Ovary (tissue), 9 donors: ENCODE measurements around the gene FAR2. TPM values are rescaled to one million over a fixed set of nuclear protein-coding genes. Genes with fewer than 3 reads are reported as not detected.

Experiments used
- DNase-seq, 5 donors: peaks; one replicate each; pipeline ENCODE4 v3.0.0-alpha.2; 2019 to 2020
- H3K27ac ChIP-seq, 2 donors: fragments of 200-600 bp; one replicate each; pipeline versions ENCODE4 v1.5.1 to v1.8.0; 2019 to 2022
- H3K27me3 ChIP-seq: fragments of 200-600 bp; one replicate; pipeline ENCODE4 v1.8.0; 2022
- H3K36me3 ChIP-seq: fragments of 200-600 bp; sonication (generic); one replicate; pipeline ENCODE4 v1.5.1; 2019
- H3K4me1 ChIP-seq: one replicate; pipeline ENCODE4 v1.8.1; 2013; ENCODE audit warnings: mild to moderate bottlenecking, moderate library complexity; ENCODE audit not compliant: insufficient read depth
- H3K4me3 ChIP-seq: fragments of 200-600 bp; sonication (generic); one replicate; pipeline ENCODE4 v1.5.1; 2017
- H3K9me3 ChIP-seq, 2 donors: fragments of 200-600 bp in 1 of 2; sonication (generic) in 1 of 2; one replicate each; pipeline versions ENCODE4 v1.5.1 to v1.8.1; 2013 to 2019; ENCODE audit warnings: mild to moderate bottlenecking in 1 of 2, moderate library complexity in 1 of 2
- EP300 ChIP-seq: sonication (generic); formaldehyde crosslinking; IDR thresholded peaks from one replicate; pipeline ENCODE4 v1.6.1; 2017; ENCODE audit warnings: antibody characterized with exemption
- POLR2A ChIP-seq: fragments of 450-650 bp; IDR thresholded peaks from one replicate; pipeline ENCODE4 v1.6.1; 2017; ENCODE audit warnings: antibody characterized with exemption, mild to moderate bottlenecking, moderate library complexity
- WGBS, 3 donors: extraction: QIAGEN DNeasy Blood & Tissue Kit in 1 of 3; methylation state at CpG; one replicate each; pipeline versions ENCODE4 v1.1.5 to v1.1.7; 2013 to 2017; 5-methylcytosine and 5-hydroxymethylcytosine counted together
- intact Hi-C, 4 donors: fragments of 100-400 bp; cut with DNase I; formaldehyde crosslinking; loops; one replicate each; pipeline versions ENCODE4 v1.11.0 to v1.15.1; 2022 to 2023
- polyA plus RNA-seq, 2 donors: library from polyadenylated mRNA; stranded (reverse); fragments of 200-250 nt in 1 of 2; fragments of 350-450 nt in 1 of 2; fragmentation: Illumina TruSeq in 1 of 2; extraction: RNeasy Lipid Tissue Mini Kit (QIAGEN cat#74804) in 1 of 2; gene quantifications; one replicate each; pipeline ENCODE4 v1.2.3, GENCODE V29; 2013 to 2014
- total RNA-seq, 7 donors: library from RNA; depleted of rRNA in 2 of 7; stranded (reverse); fragments of >200 nt in 2 of 7; fragmentation: NEBNext Ultra II Directional in 3 of 7; extraction: Animal tissue kit (Norgen Biotek cat#: 25700) in 3 of 7; gene quantifications; one replicate each; pipeline versions ENCODE4 v1.1.0 to v1.2.4, GENCODE V29; 2016 to 2023
- TF ChIP-seq, protein P1 (sequence below), 3 donors: fragments of 450-650 bp in 2 of 3; fragments of 200-600 bp in 1 of 3; IDR thresholded peaks; one replicate each; pipeline versions ENCODE4 v1.5.1 to v1.8.0; 2016 to 2022; ENCODE audit warnings: antibody characterized with exemption in 3 of 3, mild to moderate bottlenecking in 1 of 3
- donor health status: DM: no; HTN: no; CAD: no; lungs with moderate emphysema.
- donor health status: DM: no; HTN: no; CAD: no.
- donor health status: Bipolar disorder and iron deficiency.
- donor health status: DM: yes; HTN: yes; CAD: no.
- donor health status: DM: no; HTN: no; CAD: no.
- donor health status: DM: yes; HTN: yes; CAD: no.

The FAR2 gene
- total and polyA plus RNA-seq, 9 donors: 0.41 to 5.3 (median 1.5) TPM

GRCh38 chr12:29216797-29217575 is 67.9 kb downstream of the FAR2 start:
- DNase-seq: no peak
- H3K36me3 ChIP-seq: no peaks in the 10 kb centered on the region
- 60 to 68% (median 67%) methylated on average over 5 of the region's 5 CpGs for WGBS, 3 donors
- no peaks in the 10 kb centered on the region for H3K27me3 ChIP-seq
- no peak overlapping the region for H3K27ac ChIP-seq
- TF ChIP-seq EP300: no peak
- TF ChIP-seq, protein P1, sequence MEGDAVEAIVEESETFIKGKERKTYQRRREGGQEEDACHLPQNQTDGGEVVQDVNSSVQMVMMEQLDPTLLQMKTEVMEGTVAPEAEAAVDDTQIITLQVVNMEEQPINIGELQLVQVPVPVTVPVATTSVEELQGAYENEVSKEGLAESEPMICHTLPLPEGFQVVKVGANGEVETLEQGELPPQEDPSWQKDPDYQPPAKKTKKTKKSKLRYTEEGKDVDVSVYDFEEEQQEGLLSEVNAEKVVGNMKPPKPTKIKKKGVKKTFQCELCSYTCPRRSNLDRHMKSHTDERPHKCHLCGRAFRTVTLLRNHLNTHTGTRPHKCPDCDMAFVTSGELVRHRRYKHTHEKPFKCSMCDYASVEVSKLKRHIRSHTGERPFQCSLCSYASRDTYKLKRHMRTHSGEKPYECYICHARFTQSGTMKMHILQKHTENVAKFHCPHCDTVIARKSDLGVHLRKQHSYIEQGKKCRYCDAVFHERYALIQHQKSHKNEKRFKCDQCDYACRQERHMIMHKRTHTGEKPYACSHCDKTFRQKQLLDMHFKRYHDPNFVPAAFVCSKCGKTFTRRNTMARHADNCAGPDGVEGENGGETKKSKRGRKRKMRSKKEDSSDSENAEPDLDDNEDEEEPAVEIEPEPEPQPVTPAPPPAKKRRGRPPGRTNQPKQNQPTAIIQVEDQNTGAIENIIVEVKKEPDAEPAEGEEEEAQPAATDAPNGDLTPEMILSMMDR (IDR thresholded peaks at IDR 0.05): no peak
- no peak for TF ChIP-seq POLR2A
- intact Hi-C loops: no loop called here
- H3K4me1 ChIP-seq: no peaks in the 10 kb centered on the region
- no peaks in the 10 kb centered on the region for H3K9me3 ChIP-seq
- no peak overlapping the region for H3K4me3 ChIP-seq

DNA sequence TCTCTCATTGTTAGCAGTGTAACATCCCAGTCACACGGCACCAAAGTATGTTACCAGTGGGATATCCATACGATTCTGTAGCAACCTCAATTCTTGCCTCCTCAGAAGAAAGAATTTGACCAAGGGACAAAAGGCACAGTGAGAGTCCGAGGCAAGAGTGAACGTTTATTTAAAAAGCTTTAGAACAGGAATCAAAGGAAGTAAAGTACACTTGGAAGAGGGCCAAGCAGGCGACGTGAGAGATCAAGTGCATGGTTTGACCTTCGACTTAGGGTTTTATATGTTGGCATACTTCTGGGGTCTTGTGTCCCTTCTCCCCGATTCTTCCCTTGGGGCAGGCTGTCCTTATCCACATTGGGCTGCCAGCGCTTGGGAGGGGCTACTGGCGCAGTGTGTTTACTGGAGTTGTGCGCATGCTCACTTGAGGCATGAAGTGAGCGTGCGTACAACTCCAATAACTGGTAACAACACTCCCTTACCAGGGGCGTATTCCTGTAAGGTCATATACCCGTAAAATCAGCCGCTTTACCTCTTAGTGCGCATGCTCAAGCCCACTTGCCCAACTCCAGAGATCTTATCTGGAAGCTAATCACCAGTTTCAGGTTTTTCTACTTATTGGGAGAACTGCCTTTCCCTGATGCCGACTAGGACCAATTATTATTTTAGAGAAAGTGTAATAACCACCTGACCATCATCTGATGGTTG is 71.7 kb downstream of the FAR2 start:
- TF ChIP-seq EP300: no peak
- no peaks in the 10 kb centered on the region for H3K4me1 ChIP-seq

GRCh38 chr12:29222200-29222599 is 73.1 kb downstream of the FAR2 start:
- TF ChIP-seq, protein P1 (IDR thresholded peaks at IDR 0.05): no peak
- TF ChIP-seq POLR2A (no peak), EP300 (no peak)
- no peaks in the 10 kb centered on the region for H3K4me1 ChIP-seq
- no peaks in the 10 kb centered on the region for H3K36me3 ChIP-seq
- no peaks in the 10 kb centered on the region for H3K9me3 ChIP-seq
- intact Hi-C loops: no loop called here
- WGBS, 3 donors: 91 to 98% (median 92%) methylated on average over 1 of the region's 1 CpG
- no peak for DNase-seq
- H3K27me3 ChIP-seq: no peaks in the 10 kb centered on the region
- H3K27ac ChIP-seq: no peak overlapping the region
- H3K4me3 ChIP-seq: no peak overlapping the region

More for the DNA sequence above, 71.7 kb downstream of the FAR2 start:
- Histone ChIP-seq H3K9me3 (no peaks in the 10 kb centered on the region), H3K36me3 (no peaks in the 10 kb centered on the region), H3K27ac (no peak overlapping the region), H3K27me3 (no peaks in the 10 kb centered on the region), H3K4me3 (no peak overlapping the region)
- 87 to 90% (median 88%) methylated on average over 18 of the region's 18 CpGs for WGBS, 3 donors
- intact Hi-C loops: no loop called here
- DNase-seq: no peak

DNA sequence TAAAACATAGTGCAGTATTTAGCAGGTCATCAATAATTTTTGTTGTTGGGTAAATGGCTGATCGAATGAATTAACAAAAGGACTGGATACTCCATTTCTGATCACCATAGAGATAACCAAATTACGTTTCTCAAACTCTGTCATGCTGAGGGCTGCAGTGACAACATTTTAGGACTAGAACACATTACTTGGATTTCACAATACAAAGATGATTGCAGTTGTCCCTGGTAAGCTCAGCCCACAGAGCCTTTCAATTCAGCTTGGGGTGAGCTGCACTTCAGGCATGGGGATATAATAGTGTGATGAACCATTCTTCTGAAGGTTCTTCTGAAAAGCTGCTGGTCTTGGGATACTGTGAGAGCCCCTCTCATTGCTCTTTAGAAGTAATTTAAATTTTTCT is 74.3 kb downstream of the FAR2 start:
- 72 to 90% (median 78%) methylated on average over 2 of the region's 2 CpGs for WGBS, 3 donors
- TF ChIP-seq, protein P1 (IDR thresholded peaks at IDR 0.05): no peak
- no peak for TF ChIP-seq EP300
- no peak for TF ChIP-seq POLR2A
- Histone ChIP-seq H3K36me3 (no peaks in the 10 kb centered on the region), H3K9me3 (no peaks in the 10 kb centered on the region), H3K4me1 (no peaks in the 10 kb centered on the region), H3K4me3 (no peak overlapping the region), H3K27ac (no peak overlapping the region), H3K27me3 (no peaks in the 10 kb centered on the region)
- DNase-seq: no peak
- intact Hi-C loops: no loop called here
